Thyroid gland (tissue), 4 donors: ENCODE data around the gene RAB37. TPM values are rescaled to one million over a fixed set of nuclear protein-coding genes. Genes with fewer than 3 reads are reported as not detected.

ENCODE experiments used
- DNase-seq, 2 donors: peaks; one replicate each; pipeline ENCODE4 v3.0.0-alpha.2; 2019
- H3K27ac ChIP-seq, 3 donors: fragments of 200-600 bp; sonication (generic); 1 replicate in 2 of 3; 2 replicates in 1 of 3; pipeline ENCODE4 v1.5.1; 2016 to 2019; ENCODE audit warnings: mild to moderate bottlenecking in 1 of 3, moderate library complexity in 1 of 3
- H3K27me3 ChIP-seq: fragments of 200-600 bp; sonication (generic); one replicate; pipeline ENCODE4 v1.5.1; 2019
- H3K36me3 ChIP-seq, 2 donors: fragments of 200-600 bp; sonication (generic); one replicate each; pipeline ENCODE4 v1.5.1; 2016 to 2019
- H3K4me1 ChIP-seq, 2 donors: fragments of 200-600 bp; sonication (generic); one replicate each; pipeline ENCODE4 v1.5.1; 2017 to 2019
- H3K4me3 ChIP-seq, 3 donors: fragments of 200-600 bp; sonication (generic); replicated peaks in 1 of 3; 1 replicate in 2 of 3; 2 replicates in 1 of 3; pipeline ENCODE4 v1.5.1; 2016; ENCODE audit warnings: mild to moderate bottlenecking in 1 of 3
- H3K9me3 ChIP-seq: fragments of 200-600 bp; sonication (generic); one replicate; pipeline ENCODE4 v1.5.1; 2017
- POLR2A ChIP-seq, 2 donors: fragments of 450-650 bp; IDR thresholded peaks; one replicate each; pipeline ENCODE4 v1.6.1; 2017; ENCODE audit warnings: antibody characterized with exemption in 2 of 2, mild to moderate bottlenecking in 2 of 2, moderate library complexity in 1 of 2
- WGBS, 2 donors: methylation state at CpG; one replicate each; pipeline ENCODE4 v1.1.5; 2017; 5-methylcytosine and 5-hydroxymethylcytosine counted together
- intact Hi-C: fragments of 100-400 bp; cut with DNase I; formaldehyde crosslinking; loops from one replicate; pipeline ENCODE4 v1.15.1; 2023
- total RNA-seq, 4 donors: library from RNA; depleted of rRNA; stranded (reverse); fragments of >200 nt; gene quantifications; one replicate each; pipeline ENCODE4 v1.2.3, GENCODE V29; 2016
- TF ChIP-seq, protein P1 (sequence below), 6 experiments: fragments of 200-600 bp in 3 of 6; fragments of 450-650 bp in 3 of 6; sonication (generic) in 3 of 6; IDR thresholded peaks; one replicate each; pipeline ENCODE4 v1.5.1; 2016 to 2019; ENCODE audit warnings: antibody characterized with exemption in 6 of 6, mild to moderate bottlenecking in 2 of 6, inconsistent platforms in 1 of 6, moderate library complexity in 1 of 6

Gene RAB37
- total RNA-seq, 4 donors from 2014 or later: 0.33 to 1.8 (median 0.39) TPM

DNA sequence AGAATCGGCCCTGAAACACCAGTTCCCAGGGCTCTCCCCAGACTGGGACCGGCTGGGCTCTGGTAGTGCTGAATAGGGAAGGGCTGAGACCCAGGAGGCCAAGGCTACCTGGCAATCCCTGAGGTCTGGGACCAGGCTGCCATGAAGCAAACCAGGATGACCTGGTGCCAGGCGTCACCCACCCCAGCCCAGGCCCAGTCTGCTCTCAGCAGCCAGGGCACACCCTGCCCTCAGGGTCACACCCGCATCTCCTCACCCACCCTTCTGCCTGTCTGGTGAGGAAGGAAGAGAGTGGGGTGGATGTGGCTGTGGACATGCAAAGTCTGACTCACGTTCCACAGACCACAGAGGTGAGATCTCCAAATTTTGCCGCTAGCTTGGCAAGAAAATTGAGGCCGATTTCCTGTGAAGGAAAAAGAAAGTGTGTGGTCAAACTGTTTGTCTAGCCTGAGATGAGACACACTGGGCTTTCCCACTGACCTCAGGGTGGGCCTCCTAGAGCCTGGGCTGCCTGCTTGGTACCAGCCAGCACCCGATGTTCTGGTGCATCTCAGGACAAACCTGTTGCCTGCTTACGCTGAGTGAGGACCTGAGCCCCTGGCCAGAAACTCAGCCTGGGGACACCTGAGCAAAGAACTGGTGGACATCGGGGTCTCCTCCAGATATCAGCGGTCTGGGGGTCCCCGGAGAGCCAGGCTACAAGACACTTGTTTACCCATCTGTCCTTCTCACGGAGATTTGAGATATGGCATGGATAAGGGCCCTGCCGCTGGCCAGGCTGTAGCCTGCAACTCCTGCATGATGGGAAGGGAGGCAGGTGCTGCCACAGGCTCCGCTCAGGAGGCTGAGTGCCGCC lies 6.3 kb upstream of the RAB37 start:
- H3K36me3 ChIP-seq: no peaks in the 10 kb centered on the region
- intact Hi-C loops: loop anchor here (5.0 kb wide), 1 partner anchor 53 kb away; no protein-coding TSS in a partner anchor
- no peak overlapping the region for H3K27ac ChIP-seq
- WGBS, 2 donors: 75 to 85% methylated on average over 8 to 14 of the region's 16 CpGs
- no peak overlapping the region for H3K4me3 ChIP-seq
- no peak for TF ChIP-seq POLR2A (IDR thresholded peaks at IDR 0.05)
- TF ChIP-seq, protein P1, sequence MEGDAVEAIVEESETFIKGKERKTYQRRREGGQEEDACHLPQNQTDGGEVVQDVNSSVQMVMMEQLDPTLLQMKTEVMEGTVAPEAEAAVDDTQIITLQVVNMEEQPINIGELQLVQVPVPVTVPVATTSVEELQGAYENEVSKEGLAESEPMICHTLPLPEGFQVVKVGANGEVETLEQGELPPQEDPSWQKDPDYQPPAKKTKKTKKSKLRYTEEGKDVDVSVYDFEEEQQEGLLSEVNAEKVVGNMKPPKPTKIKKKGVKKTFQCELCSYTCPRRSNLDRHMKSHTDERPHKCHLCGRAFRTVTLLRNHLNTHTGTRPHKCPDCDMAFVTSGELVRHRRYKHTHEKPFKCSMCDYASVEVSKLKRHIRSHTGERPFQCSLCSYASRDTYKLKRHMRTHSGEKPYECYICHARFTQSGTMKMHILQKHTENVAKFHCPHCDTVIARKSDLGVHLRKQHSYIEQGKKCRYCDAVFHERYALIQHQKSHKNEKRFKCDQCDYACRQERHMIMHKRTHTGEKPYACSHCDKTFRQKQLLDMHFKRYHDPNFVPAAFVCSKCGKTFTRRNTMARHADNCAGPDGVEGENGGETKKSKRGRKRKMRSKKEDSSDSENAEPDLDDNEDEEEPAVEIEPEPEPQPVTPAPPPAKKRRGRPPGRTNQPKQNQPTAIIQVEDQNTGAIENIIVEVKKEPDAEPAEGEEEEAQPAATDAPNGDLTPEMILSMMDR (IDR thresholded peaks at IDR 0.05): no peak
- no peaks in the 10 kb centered on the region for H3K27me3 ChIP-seq
- H3K4me1 ChIP-seq: peaks cover 7 to 9% of the 10 kb centered on the region in 2 donors
- H3K9me3 ChIP-seq: no peaks in the 10 kb centered on the region
- no peak for DNase-seq

DNA sequence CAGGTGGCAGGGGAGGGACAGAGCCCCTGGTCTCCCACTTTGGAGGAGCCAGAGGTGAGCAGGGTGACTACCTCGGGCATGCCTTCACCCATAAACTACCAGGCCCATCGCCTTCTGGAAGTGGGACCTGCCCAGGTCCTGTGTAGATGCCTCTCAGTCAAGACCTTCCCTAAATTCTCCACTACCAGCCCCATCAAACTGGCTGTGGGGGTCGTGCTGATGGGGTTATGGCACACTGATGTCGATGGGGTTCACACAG lies 5.8 kb upstream of the RAB37 start:
- Histone ChIP-seq H3K27me3 (no peaks in the 10 kb centered on the region), H3K9me3 (no peaks in the 10 kb centered on the region), H3K4me3 (no peak overlapping the region), H3K36me3 (no peaks in the 10 kb centered on the region), H3K27ac (no peak overlapping the region), H3K4me1 (peaks cover 8 to 9% of the 10 kb centered on the region in 2 donors)
- no peak for DNase-seq
- 75 to 80% methylated on average over 4 of the region's 4 CpGs for WGBS, 2 donors
- intact Hi-C loops: loop anchor here (5.0 kb wide), 1 partner anchor 54 kb away; no protein-coding TSS in a partner anchor
- TF ChIP-seq, protein P1 (IDR thresholded peaks at IDR 0.05): no peak
- no peak for TF ChIP-seq POLR2A (IDR thresholded peaks at IDR 0.05)

DNA sequence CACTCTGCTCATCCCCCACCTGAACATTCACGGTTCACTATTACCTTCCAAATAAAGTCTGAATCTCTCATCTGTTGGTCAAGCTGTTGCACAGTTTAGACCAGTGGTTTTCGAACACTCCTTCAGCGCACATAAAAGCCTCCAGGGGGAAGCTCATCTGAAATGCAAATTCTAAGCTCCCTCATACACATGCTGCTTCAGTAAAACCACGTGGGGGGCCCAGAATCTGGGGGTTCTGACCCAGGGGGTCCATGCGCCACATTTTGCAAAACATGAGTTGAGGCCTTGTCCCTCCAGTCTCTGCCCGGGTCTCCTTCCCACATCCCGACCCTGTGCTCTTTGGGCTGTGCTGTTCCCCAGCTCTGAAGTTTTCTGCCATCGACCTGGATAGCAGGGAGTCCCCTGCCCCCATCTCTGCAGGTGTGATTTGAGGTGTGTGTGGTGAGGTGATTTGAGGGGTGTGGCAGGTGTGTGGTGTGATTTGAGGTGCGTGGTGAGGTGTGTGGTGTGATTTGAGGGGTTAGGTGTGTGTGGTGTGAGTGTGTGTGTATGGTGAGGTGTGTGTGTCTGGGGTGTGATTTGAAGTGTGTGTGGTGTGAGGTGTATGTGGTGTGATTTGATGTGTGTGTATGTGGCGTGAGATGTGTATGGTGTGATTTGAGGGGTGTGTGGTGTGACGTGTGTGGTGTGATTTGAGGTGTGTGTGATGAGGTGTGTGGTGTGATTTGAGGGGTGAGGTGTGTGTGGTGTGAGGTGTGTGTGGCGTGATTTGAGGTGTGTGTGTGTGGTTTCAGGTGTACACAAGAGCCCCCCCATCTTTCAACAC lies 4.8 kb upstream of the RAB37 start:
- H3K36me3 ChIP-seq: no peaks in the 10 kb centered on the region
- WGBS, 2 donors: 74 to 77% methylated on average over 12 of the region's 12 CpGs
- no peaks in the 10 kb centered on the region for H3K9me3 ChIP-seq
- TF ChIP-seq POLR2A (IDR thresholded peaks at IDR 0.05): no peak
- TF ChIP-seq, protein P1 (IDR thresholded peaks at IDR 0.05): no peak
- no peak overlapping the region for H3K4me3 ChIP-seq
- peaks cover 7% of the 10 kb centered on the region for H3K27me3 ChIP-seq
- DNase-seq: no peak
- intact Hi-C loops: loop anchor here (5.0 kb wide), 1 partner anchor 55 kb away; no protein-coding TSS in a partner anchor
- no peak overlapping the region for H3K27ac ChIP-seq
- H3K4me1 ChIP-seq: peaks cover 10 to 11% of the 10 kb centered on the region in 2 donors

DNA sequence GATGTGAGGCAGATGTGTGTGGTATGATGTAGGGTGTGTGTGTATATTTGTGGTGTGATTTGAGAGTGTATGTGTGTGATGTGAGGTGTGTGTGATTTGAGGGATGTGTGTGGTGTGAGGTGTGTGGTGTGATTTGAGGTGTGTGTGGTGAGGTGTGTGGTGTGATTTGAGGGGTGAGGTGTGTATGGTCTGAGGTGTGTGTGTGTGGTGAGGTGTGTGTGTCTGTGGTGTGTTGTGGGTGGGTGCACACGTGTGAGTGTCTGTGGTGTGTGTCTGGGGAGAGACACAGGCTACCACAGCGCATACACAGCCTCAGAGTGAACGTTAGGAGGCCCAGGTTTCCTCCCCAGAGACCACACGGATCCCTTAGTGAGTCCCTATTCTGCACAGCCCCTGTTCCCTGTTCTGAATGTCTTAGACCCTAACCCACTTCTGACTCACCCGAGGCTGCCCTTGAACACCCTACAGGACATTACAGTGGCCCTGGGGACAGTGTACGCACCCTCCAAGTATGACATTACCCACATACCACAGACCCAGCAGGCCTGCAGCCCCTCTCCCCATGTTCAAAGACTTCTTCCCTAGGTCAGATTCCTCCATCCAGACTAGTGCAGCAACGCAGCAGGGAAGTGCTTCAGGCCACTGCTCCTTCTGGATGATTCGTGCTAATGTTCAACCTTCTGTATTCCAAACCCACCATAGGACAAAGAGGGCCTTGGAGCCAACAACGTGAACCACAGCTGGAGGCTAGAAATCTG lies 3.5 kb upstream of the RAB37 start:
- H3K27ac ChIP-seq: no peak overlapping the region
- WGBS, 2 donors: 71 to 82% methylated on average over 9 of the region's 9 CpGs

More for the DNA sequence above, 3.5 kb upstream of the RAB37 start:
- TF ChIP-seq, protein P1 (IDR thresholded peaks at IDR 0.05): no peak
- no peak for TF ChIP-seq POLR2A (IDR thresholded peaks at IDR 0.05)
- H3K36me3 ChIP-seq: no peaks in the 10 kb centered on the region
- no peak for DNase-seq
- H3K4me1 ChIP-seq: peaks cover 15 to 23% of the 10 kb centered on the region in 2 donors
- H3K27me3 ChIP-seq: peaks cover 18% of the 10 kb centered on the region
- intact Hi-C loops: loop anchor here (5.0 kb wide), 1 partner anchor 56 kb away; no protein-coding TSS in a partner anchor
- no peak overlapping the region for H3K4me3 ChIP-seq
- H3K9me3 ChIP-seq: no peaks in the 10 kb centered on the region
